NCI-H187 (cell line): ENCODE data around the gene FOXP1.

Experiments used
- DNase-seq, 2 experiments: peaks; one replicate each; lab custom pipeline; 2025; lab: John Stamatoyannopoulos, UW

FOXP1 gene

DNA sequence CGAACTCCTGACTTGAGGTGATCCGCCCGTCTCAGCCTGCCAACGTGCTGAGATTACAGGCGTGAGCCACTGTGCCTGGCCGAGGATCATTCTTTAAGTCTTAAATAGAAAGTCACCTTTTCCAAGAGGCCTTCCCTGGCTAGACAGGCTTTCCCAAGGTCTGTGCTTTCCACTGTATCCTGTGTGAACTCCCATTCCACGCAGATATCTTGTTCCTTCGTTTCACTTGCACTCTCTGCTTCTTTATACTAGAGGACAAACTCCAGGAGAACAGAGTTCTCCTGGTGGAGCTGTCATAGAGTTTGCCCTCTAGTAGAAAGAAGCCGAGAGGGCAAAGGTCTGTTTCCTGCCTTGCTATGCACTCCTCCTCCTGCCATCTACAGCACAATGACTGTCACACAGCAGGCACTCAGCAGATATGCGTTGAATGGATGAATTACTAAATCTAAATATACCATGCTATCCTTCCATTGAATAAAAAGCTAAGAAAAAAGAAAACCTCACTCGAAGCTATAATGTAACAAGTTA, 211.2 kb downstream of the FOXP1 start:
- no peak for DNase-seq

DNA sequence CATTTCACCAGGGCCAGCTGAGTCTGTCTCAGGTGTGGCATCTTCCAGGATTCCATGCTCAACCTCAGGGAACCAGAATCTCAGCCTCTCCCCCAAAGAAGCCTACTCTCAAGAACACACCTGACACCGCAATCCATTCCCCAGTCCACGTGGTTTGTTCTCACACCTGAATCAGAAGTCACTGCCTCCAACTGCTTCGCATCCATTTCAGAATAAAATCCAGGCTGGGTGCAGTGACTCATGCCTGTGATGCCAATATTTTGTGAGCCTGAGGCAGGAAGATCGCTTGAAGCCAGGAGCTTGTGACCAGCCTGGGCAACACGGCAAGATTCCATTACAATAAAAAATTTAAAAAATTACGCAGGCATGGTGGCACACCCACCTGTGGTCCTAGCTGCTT, 212.2 kb downstream of the FOXP1 start:
- no peak for DNase-seq

DNA sequence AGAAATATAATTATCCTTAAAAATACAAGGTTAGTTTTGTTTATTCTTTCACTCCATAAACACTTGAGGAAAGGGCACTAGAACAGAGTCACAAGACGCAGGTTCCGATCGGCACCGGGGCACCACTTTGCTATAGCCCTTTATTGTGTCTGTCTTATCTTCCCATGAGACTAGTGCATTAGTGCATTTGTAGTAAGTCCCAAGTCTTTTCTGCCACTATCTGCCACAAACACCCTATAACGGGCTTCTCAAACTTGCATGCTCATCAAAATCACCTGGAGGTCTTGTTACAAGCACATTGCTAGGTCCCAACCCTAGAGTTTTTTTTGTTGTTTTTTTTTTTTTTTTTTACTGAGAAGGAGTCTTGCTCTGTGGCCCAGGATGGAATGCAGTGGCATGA, 213.1 kb downstream of the FOXP1 start:
- no peak for DNase-seq

- no peak for DNase-seq
These were observed 213.7 kb downstream of the FOXP1 start for GRCh38 chr3:71369701-71370391.

- no peak for DNase-seq
These were observed 216.4 kb downstream of the FOXP1 start for GRCh38 chr3:71366988-71367604.

- no peak for DNase-seq
These were observed 222.1 kb downstream of the FOXP1 start for GRCh38 chr3:71361334-71361890.

DNA sequence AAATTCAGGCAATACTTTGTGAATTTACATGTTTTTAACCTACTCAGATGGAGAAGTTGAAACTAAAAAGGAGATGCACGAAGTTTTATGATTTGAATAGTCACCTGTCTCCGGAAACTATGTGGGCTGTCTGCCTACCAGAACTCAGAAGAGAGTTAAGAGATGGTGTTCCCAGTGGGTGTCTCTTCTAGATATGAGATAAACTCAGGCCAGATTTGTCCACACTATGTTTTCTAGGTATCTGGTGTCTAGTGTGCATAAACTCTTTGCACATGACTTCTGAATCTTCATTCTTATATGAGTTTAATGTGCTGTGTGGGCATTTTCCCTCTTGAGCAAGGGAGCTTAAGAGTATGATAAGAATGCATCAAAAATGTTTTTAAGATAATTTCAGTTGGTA, 222.8 kb downstream of the FOXP1 start:
- no peak for DNase-seq

GRCh38 chr3:71360180-71360579, 223.3 kb downstream of the FOXP1 start:
- no peak for DNase-seq

DNA sequence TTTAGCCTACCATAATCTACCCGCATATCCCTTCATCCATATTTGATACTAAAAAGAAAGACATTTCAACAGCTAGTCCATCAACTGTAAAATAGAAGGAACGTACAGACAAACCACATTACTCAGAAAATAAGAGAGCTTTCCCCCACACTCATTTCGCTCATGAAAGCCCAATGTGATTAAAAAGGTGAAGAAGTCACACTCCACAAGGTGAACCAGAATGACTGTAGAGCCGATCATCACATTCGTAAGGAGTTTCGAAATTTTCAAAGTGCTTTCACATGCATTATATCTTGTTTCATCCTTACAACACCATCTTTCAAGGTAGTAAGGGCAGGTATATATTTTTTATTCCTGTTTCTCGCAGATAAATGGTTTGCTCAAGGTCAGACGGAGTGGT, 225.3 kb downstream of the FOXP1 start:
- DNase-seq = no peak

- DNase-seq = no peak
These were observed 227.3 kb downstream of the FOXP1 start for GRCh38 chr3:71356265-71356664.

DNA sequence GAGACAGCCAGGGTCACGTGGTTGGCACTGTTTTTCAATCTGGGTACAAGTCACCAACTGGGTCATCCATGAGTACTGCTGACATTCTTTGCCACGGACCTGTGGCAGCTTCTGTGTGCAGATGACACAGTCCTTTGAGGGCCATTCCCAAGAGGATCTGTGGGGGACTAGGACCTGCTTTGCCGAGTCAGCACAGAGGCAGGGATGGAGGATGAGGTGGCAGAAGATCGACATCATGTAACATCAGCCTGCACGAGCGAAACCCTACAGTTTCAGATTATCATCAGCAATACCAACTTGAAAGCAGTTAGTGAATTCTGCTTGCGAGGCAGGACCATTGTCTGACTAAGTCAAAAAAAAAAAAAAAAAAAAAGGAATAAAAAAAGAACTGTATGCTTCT, 227.7 kb downstream of the FOXP1 start:
- DNase-seq = no peak

- no peak for DNase-seq
These were observed 228.5 kb downstream of the FOXP1 start for GRCh38 chr3:71355037-71355436.

DNA sequence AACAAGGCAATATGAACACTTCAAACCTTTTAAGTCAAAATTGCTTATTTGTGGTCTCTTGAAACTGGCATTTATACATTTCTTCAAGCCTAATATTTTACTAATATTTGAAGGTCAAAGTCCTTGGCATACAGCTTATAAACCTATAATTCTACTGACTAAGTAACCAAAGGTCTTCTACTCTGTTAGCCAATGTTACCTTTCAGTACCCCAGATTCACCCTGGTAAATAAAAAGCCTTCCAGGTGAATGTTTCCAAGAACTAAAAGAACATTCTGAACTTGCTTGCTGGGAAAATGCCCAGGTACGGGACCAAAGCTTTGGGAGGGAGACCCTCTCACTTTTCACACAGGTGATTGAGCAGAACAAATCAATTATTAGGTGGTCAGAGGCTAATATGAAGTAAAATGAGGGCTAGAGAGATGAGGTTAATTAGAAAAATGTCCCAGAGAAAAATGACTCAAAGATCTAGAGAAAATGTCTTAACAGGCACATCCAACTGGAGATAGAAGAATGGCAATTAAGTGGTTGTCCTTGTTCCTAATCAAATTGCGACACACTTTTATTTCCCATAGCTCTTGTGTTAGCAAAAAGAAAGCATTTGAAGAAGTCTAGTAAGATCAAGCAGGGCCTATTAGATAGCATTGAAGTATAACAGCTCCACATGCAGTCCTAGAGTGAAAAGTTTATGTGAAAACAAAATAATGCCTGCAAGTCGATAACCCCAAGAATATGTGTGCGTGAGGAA, 232.0 kb downstream of the FOXP1 start:
- no peak for DNase-seq

GRCh38 chr3:71350998-71351397, 232.5 kb downstream of the FOXP1 start:
- no peak for DNase-seq

DNA sequence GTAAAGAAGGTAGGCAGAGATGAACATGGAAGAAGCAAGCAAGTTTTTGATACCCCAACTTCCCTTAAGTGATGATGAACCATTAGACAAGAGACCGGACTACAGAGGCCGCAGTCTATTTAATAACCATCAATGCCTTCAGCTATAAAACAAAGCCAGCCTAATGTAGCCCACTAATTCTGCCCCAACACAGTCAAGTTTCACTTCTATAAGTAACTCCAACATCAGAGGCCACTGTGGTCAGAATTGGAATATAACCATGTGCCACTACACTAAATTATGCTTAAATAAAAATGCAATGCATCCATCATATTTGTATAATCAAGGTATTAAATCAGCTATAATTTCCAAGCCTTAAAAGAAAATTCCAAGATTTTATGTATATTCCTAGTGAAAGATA, 234.7 kb downstream of the FOXP1 start:
- no peak for DNase-seq

GRCh38 chr3:71348001-71348632, 235.4 kb downstream of the FOXP1 start:
- no peak for DNase-seq

DNA sequence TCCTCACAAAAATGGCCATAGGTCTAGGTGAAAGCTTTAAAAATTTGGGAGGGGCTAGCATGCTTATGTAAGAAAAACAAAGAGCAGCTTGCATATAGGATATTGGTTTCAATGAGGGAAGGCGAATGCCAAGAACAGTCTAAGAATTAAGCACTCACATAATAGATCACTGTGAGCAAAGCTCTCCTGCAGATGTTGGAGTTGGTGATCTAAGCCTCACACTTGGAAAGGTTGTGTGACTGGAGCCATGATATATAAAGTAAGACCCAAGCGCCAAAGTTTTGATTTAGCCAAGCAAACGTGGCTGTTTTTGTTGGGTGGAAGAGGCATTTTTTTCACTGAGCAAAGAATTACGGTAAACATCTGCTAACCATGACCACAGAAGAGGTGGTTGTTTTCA, 237.5 kb downstream of the FOXP1 start:
- DNase-seq = no peak

- DNase-seq = no peak
These were observed 238.0 kb downstream of the FOXP1 start for GRCh38 chr3:71345429-71346040.

- no peak for DNase-seq
These were observed 241.8 kb downstream of the FOXP1 start for GRCh38 chr3:71341721-71342120.

- DNase-seq = no peak
These were observed 244.5 kb downstream of the FOXP1 start for GRCh38 chr3:71339049-71339448.

DNA sequence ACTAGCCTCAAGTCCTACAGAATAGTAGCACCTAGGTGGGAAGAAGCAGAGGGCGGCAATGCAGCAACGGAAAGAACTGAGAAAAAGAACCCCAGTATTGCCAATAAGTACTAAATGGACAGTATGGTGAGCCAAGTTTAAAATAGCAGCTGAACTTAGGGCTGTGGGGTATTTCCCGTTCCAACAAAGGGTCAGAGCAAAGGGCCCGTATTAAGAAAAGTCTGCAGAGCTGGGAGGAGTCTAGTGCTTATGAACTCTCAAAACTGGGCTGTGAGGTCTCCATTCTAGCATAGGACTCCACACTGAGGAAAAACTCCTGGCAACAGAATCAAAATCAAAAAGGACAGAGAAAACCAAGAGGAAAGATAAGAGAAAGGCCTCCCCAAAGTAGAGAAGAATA, 250.7 kb downstream of the FOXP1 start:
- no peak for DNase-seq

DNA sequence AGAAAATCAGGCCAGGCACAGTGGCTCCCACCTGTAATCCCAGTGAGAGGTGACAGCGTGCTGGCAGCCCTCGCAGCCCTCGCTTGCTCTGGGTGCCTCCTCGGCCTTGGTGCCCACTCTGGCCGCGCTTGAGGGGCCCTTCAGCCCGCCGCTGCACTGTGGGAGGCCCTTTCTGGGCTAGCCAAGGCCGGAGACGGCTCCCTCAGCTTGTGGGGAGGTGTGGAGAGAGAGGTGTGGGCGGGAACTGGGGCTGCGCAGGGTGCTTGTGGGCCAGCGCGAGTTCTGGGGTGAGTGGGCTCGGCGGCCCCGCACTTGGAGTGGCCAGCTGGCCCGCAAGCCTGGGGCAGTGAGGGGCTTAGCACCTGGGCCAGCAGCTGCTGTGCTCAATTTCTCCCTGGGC, 252.6 kb downstream of the FOXP1 start:
- no peak for DNase-seq
